ENCODE results near the gene C1orf159. TPM values are rescaled to one million over a fixed set of nuclear protein-coding genes. Genes with fewer than 3 reads are reported as not detected.

C1orf159 gene
- total and polyA plus RNA-seq, 7 donors, result 6.6 to 25.3 (median 8.2) TPM

GRCh38 chr1:1089731-1090423 lies 26.0 kb downstream of the C1orf159 start:
- intact Hi-C loops (cut with DNase I), result no loop called here
- no peaks in the 10 kb centered on the region for H3K9me3 ChIP-seq
- TF ChIP-seq CTCF (IDR thresholded peaks at IDR 0.05) (no peak), POLR2AphosphoS5 (IDR thresholded peaks at IDR 0.05) (no peak), POLR2A (IDR thresholded peaks at IDR 0.05) (no peak), EP300 (IDR thresholded peaks at IDR 0.05) (no peak)
- no peaks in the 10 kb centered on the region for H3K4me1 ChIP-seq
- no peak for DNase-seq
- no peak overlapping the region for H3K27ac ChIP-seq
- H3K27me3 ChIP-seq, result no peaks in the 10 kb centered on the region
- 95 to 97% methylated on average over 22 of the region's 22 CpGs for WGBS, 2 donors
- no peak overlapping the region for H3K4me3 ChIP-seq
- H3K36me3 ChIP-seq, result no peaks in the 10 kb centered on the region

- Histone ChIP-seq H3K27ac (no peak overlapping the region), H3K4me3 (no peak overlapping the region), H3K9me3 (no peaks in the 10 kb centered on the region), H3K4me1 (no peaks in the 10 kb centered on the region), H3K27me3 (no peaks in the 10 kb centered on the region), H3K36me3 (no peaks in the 10 kb centered on the region)
- WGBS, 2 donors, result 93 to 94% methylated on average over 46 of the region's 46 CpGs
- intact Hi-C loops (cut with DNase I), result no loop called here
- no peak for DNase-seq
- TF ChIP-seq CTCF (IDR thresholded peaks at IDR 0.05), result no peak
- no peak for TF ChIP-seq POLR2AphosphoS5 (IDR thresholded peaks at IDR 0.05)
- TF ChIP-seq POLR2A (IDR thresholded peaks at IDR 0.05), result no peak
Observed at GRCh38 chr1:1088801-1089680, 26.8 kb downstream of the C1orf159 start.

GRCh38 chr1:1088029-1088800 lies 27.7 kb downstream of the C1orf159 start:
- H3K36me3 ChIP-seq, result no peaks in the 10 kb centered on the region
- H3K27ac ChIP-seq, result no peak overlapping the region
- H3K4me3 ChIP-seq, result no peak overlapping the region
- 90 to 94% methylated on average over 39 of the region's 39 CpGs for WGBS, 2 donors
- no peak for TF ChIP-seq CTCF (IDR thresholded peaks at IDR 0.05)
- no peak for TF ChIP-seq POLR2A (IDR thresholded peaks at IDR 0.05)
- TF ChIP-seq EP300 (IDR thresholded peaks at IDR 0.05), result no peak
- no peak for TF ChIP-seq POLR2AphosphoS5 (IDR thresholded peaks at IDR 0.05)
- H3K4me1 ChIP-seq, result no peaks in the 10 kb centered on the region
- DNase-seq, result no peak
- no peaks in the 10 kb centered on the region for H3K9me3 ChIP-seq
- intact Hi-C loops (cut with DNase I), result no loop called here
- no peaks in the 10 kb centered on the region for H3K27me3 ChIP-seq

- WGBS, 2 donors, result 93 to 95% methylated on average over 38 of the region's 38 CpGs
- no peak for DNase-seq
- Histone ChIP-seq H3K4me3 (no peak overlapping the region), H3K9me3 (no peaks in the 10 kb centered on the region), H3K27ac (no peak overlapping the region), H3K36me3 (no peaks in the 10 kb centered on the region), H3K27me3 (no peaks in the 10 kb centered on the region), H3K4me1 (no peaks in the 10 kb centered on the region)
- TF ChIP-seq EP300 (IDR thresholded peaks at IDR 0.05), result no peak
- TF ChIP-seq CTCF (IDR thresholded peaks at IDR 0.05), result no peak
- no peak for TF ChIP-seq POLR2AphosphoS5 (IDR thresholded peaks at IDR 0.05)
- no peak for TF ChIP-seq POLR2A (IDR thresholded peaks at IDR 0.05)
- intact Hi-C loops (cut with DNase I), result no loop called here
Observed at GRCh38 chr1:1087351-1088028, 28.4 kb downstream of the C1orf159 start.

All from sigmoid colon (tissue), 7 donors.